ENCODE measurements around the gene GAL3ST3.

Gene GAL3ST3

GRCh38 chr11:66069715-66070603, 21.0 kb upstream of the GAL3ST3 start, which contains the start of gene PACS1:
TSS of gene PACS1 (plus strand) at chr11:66070272. CDS start at chr11:66070487, 215 bp downstream.
- DNase-seq, result peak; percentile 76

- peak; percentile 68 for DNase-seq
Observed at GRCh38 chr11:66068923-66069714, 20.2 kb upstream of the GAL3ST3 start.

- DNase-seq, result peak; percentile 64
Observed at GRCh38 chr11:66068154-66068821, 19.3 kb upstream of the GAL3ST3 start.

GRCh38 chr11:66067640-66068039, 18.7 kb upstream of the GAL3ST3 start:
- no peak for DNase-seq

GRCh38 chr11:66066751-66067150, 17.8 kb upstream of the GAL3ST3 start:
- no peak for DNase-seq

GRCh38 chr11:66064571-66064970, 15.6 kb upstream of the GAL3ST3 start:
- no peak for DNase-seq

- DNase-seq, result no peak
Observed at GRCh38 chr11:66063900-66064299, 14.9 kb upstream of the GAL3ST3 start.

- DNase-seq, result no peak
Observed at GRCh38 chr11:66062408-66062807, 13.4 kb upstream of the GAL3ST3 start.

- no peak for DNase-seq
Observed at GRCh38 chr11:66061268-66061667, 12.3 kb upstream of the GAL3ST3 start.

- no peak for DNase-seq
Observed at GRCh38 chr11:66059966-66060680, 11.2 kb upstream of the GAL3ST3 start.

- no peak for DNase-seq
Observed at GRCh38 chr11:66056501-66056900, 7.5 kb upstream of the GAL3ST3 start.

GRCh38 chr11:66055021-66055420, 6.1 kb upstream of the GAL3ST3 start:
- DNase-seq, result no peak

- no peak for DNase-seq
Observed at GRCh38 chr11:66052664-66052982, 3.7 kb upstream of the GAL3ST3 start.

- DNase-seq, result peak; percentile 98
Observed at GRCh38 chr11:66051766-66052663, 3.1 kb upstream of the GAL3ST3 start, which contains the start of gene SF3B2. TSS of gene SF3B2 (plus strand) at chr11:66052364. CDS start at chr11:66052385, 21 bp downstream.

GRCh38 chr11:66051371-66051765, 2.4 kb upstream of the GAL3ST3 start:
- DNase-seq, result no peak

GRCh38 chr11:66050581-66051231, 1.7 kb upstream of the GAL3ST3 start:
- no peak for DNase-seq

- peak; percentile 28 for DNase-seq
Observed at GRCh38 chr11:66047541-66048365, 1.2 kb downstream of the GAL3ST3 start.

- no peak for DNase-seq
Observed at GRCh38 chr11:66046901-66047300, 2.1 kb downstream of the GAL3ST3 start.

- peak; percentile 67 for DNase-seq
Observed at GRCh38 chr11:66045177-66045639, 3.8 kb downstream of the GAL3ST3 start.

- DNase-seq, result no peak
Observed at GRCh38 chr11:66044757-66045156, 4.2 kb downstream of the GAL3ST3 start.
